GM12865 (cell line): ENCODE measurements around the gene LRRIQ3.
"Not testable (repeated sequence)": the region's sequence is repeated elsewhere in the genome, so short reads cannot be mapped to it uniquely, and the experiment has no call there.

ENCODE experiments used
- DNase-seq: peaks from one replicate; pipeline ENCODE4 v3.0.0; 2010; ENCODE audit warnings: low read depth
- H3K4me3 ChIP-seq: 2 replicates; pipeline ENCODE4 v1.5.1; 2011; ENCODE audit warnings: mild to moderate bottlenecking, low read depth, low read length, control low read depth
- TF ChIP-seq, protein P1 (sequence below): IDR thresholded peaks from 2 replicates; pipeline ENCODE4 v1.5.1; 2011; ENCODE audit warnings: low read length, control low read depth, low read depth, inconsistent platforms; ENCODE audit not compliant: insufficient read depth; ENCODE audit errors: missing control alignments

Gene LRRIQ3

GRCh38 chr1:74145086-74145485 is 52.9 kb downstream of the LRRIQ3 start:
- DNase-seq: no peak
- H3K4me3 ChIP-seq: no peak overlapping the region
- TF ChIP-seq, protein P1, sequence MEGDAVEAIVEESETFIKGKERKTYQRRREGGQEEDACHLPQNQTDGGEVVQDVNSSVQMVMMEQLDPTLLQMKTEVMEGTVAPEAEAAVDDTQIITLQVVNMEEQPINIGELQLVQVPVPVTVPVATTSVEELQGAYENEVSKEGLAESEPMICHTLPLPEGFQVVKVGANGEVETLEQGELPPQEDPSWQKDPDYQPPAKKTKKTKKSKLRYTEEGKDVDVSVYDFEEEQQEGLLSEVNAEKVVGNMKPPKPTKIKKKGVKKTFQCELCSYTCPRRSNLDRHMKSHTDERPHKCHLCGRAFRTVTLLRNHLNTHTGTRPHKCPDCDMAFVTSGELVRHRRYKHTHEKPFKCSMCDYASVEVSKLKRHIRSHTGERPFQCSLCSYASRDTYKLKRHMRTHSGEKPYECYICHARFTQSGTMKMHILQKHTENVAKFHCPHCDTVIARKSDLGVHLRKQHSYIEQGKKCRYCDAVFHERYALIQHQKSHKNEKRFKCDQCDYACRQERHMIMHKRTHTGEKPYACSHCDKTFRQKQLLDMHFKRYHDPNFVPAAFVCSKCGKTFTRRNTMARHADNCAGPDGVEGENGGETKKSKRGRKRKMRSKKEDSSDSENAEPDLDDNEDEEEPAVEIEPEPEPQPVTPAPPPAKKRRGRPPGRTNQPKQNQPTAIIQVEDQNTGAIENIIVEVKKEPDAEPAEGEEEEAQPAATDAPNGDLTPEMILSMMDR: no peak

- DNase-seq, H3K4me3 ChIP-seq: not testable (repeated sequence)
These were observed 80.6 kb downstream of the LRRIQ3 start for GRCh38 chr1:74117370-74117769.

DNA sequence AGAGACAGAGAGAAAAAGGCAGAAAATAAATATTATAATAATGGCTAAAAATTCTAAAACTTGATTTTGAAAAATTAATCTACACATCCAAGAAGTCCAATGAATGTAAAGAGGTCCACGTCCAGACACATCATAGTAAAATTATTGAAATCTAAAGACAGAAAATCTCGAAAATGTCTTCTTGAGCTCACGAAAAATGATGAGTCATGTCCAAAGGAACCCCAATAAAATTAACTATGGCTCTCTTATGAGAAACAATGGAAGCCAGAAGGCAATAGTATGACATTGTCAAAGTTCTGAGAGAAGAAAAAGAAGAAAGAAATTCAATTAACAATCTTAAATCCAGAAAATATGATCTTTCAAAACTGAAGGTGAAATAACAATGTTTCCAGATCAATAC is 84.6 kb downstream of the LRRIQ3 start:
- DNase-seq: no peak
- TF ChIP-seq, protein P1: no peak
- H3K4me3 ChIP-seq: no peak overlapping the region

- H3K4me3 ChIP-seq: no peak overlapping the region
- TF ChIP-seq, protein P1: no peak
- no peak for DNase-seq
These were observed 90.6 kb downstream of the LRRIQ3 start for GRCh38 chr1:74107394-74107793.

- no peak overlapping the region for H3K4me3 ChIP-seq
- TF ChIP-seq, protein P1: no peak
- no peak for DNase-seq
These were observed 106.6 kb downstream of the LRRIQ3 start for GRCh38 chr1:74091371-74091770.

DNA sequence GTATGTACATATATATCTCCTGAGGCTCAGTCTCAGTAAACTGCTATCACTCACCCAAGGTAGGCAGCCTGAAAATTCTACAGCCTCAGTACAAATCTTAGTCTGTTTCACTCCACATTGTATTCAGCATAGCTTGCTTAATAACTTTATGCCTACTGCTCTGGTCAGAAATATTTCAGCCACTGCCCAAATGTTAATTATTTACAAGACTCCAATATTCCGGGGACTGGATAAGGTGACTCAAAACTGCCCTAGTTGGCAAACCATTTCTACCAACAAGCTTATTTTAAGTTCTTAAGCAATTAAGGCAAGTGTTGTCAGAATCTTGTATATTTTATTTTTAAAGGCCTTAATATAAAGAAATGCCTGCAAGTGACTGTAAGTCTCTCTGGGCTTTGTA is 114.8 kb downstream of the LRRIQ3 start:
- no peak overlapping the region for H3K4me3 ChIP-seq
- no peak for DNase-seq
- TF ChIP-seq, protein P1: no peak

DNA sequence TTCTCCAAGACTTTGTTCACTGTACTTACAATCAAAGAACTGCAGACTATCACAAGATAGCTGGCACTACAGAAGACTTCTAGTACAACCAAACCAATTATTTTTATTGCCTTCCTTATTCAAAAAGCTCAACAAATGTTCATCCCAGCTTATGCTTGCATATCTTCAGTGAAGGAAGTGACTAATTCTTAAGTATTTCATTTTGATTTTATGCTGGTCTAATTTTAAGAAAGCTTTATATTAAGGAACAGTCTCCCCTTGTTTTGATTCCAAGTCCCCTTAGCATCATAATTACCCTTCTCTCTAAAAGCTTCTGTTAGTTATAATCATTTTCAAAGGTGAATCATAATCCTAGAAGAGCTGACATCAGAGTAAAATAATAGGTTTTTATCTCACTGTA is 132.9 kb downstream of the LRRIQ3 start:
- DNase-seq: no peak
- TF ChIP-seq, protein P1: no peak
- no peak overlapping the region for H3K4me3 ChIP-seq
